ENCODE results near the gene FRMD4A.

DNA sequence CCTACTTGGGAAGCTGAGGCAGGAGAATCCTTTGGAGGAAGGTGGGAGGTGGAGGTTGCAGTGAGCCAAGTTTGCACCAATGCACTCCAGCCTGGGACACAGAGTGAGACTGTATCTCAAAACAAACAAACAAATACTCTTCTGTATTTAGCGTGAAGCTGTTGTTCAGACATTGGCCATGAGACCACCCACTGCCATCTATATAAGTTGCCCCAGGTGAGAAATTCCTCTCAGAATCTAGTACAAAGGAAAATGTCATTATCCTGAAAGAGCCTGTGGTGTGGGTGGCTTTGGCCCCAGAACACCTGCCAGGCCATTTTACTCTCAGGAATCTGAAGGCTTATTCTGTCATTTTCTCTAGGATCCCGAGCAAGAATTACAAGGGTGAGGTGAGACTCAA is 4.0 kb upstream of the FRMD4A start:
- TF ChIP-seq POLR2AphosphoS5 (IDR thresholded peaks at IDR 0.05; ENCODE audit: low read depth, low read length) (no peak), POLR2A (IDR thresholded peaks at IDR 0.05; ENCODE audit: low read depth, low read length) (no peak), TAF1 (IDR thresholded peaks at IDR 0.05; ENCODE audit: borderline replicate concordance, low read depth, low read length) (no peak)

Data from GM12892 (cell line).